GM12801 (cell line): ENCODE results near the gene NRP1.

Experiments used
- CTCF ChIP-seq: IDR thresholded peaks from one replicate; pipeline ENCODE4 v1.5.1; 2011; ENCODE audit warnings: control low read depth; ENCODE audit not compliant: insufficient read length; ENCODE audit errors: extremely low read depth

NRP1 gene

GRCh38 chr10:33253411-33253810 lies 81.1 kb downstream of the NRP1 start:
- TF ChIP-seq CTCF: no peak

GRCh38 chr10:33252794-33253203 lies 81.7 kb downstream of the NRP1 start:
- TF ChIP-seq CTCF: no peak

GRCh38 chr10:33252324-33252723 lies 82.1 kb downstream of the NRP1 start:
- TF ChIP-seq CTCF: no peak

- TF ChIP-seq CTCF: no peak
Observed at GRCh38 chr10:33249659-33250345, 84.7 kb downstream of the NRP1 start.

GRCh38 chr10:33249137-33249536 lies 85.3 kb downstream of the NRP1 start:
- no peak for TF ChIP-seq CTCF

- no peak for TF ChIP-seq CTCF
Observed at GRCh38 chr10:33248638-33249037, 85.8 kb downstream of the NRP1 start.

GRCh38 chr10:33247221-33247922 lies 87.1 kb downstream of the NRP1 start:
- TF ChIP-seq CTCF: no peak
